ENCODE results near the gene DNAAF1.

GRCh38 chr16:84141143-84141670 is 3.9 kb upstream of the DNAAF1 start:
- no peak for TF ChIP-seq POLR2AphosphoS5 (IDR thresholded peaks at IDR 0.05; ENCODE audit: low read depth, low read length)
- TF ChIP-seq SIN3A (IDR thresholded peaks at IDR 0.05; ENCODE audit: borderline replicate concordance, insufficient read depth, low read depth, low read length) = no peak
